ENCODE data around the gene MYDGF. TPM values are rescaled to one million over a fixed set of nuclear protein-coding genes. Genes with fewer than 3 reads are reported as not detected.
A peak's percentile ranks its signal among the peaks of the same experiment; 100 is the strongest.

MYDGF gene
- polyA plus RNA-seq, 1 experiment = 126 TPM

GRCh38 chr19:4638828-4639530, 31.2 kb downstream of the MYDGF start, which contains the start of gene TNFAIP8L1:
TNFAIP8L1 (plus strand) TSS chr19:4639516; CDS start chr19:4651870, 12,354 bp downstream.
- peak within 1 kb of the TSS; percentile 80 for H3K4me3 ChIP-seq (ENCODE audit: low read depth, low read length)
- no peaks in the 10 kb centered on the region for H3K27me3 ChIP-seq (ENCODE audit: control insufficient read depth, insufficient read depth, low read length)
- ChIA-PET CTCF (interaction anchor here (0.6 kb wide), 1 partner anchor 32 kb away, joined by 3 read pairs; no protein-coding TSS in a partner anchor), POLR2A (no interaction called here)
- peak within 1 kb of the TSS; percentile 61 for H3K27ac ChIP-seq (ENCODE audit: low read depth, low read length)
- no peak for TF ChIP-seq CTCF (IDR thresholded peaks at IDR 0.05; ENCODE audit: low read depth, low read length)
- no peaks in the 10 kb centered on the region; the same call in 1 of the 2 replicates for H3K9me3 ChIP-seq (ENCODE audit: control insufficient read depth, insufficient read depth, low read length)
- peak; percentile 82 for DNase-seq (ENCODE audit: low read depth, low spot score)

- DNase-seq (ENCODE audit: low read depth, low spot score) = no peak
- ChIA-PET CTCF (interaction anchor here (1.9 kb wide), 1 partner anchor 52 kb away, joined by 5 read pairs; no protein-coding TSS in a partner anchor), POLR2A (no interaction called here)
- no peak for TF ChIP-seq CTCF (IDR thresholded peaks at IDR 0.05; ENCODE audit: low read depth, low read length)
- no peaks in the 10 kb centered on the region for H3K27me3 ChIP-seq (ENCODE audit: control insufficient read depth, insufficient read depth, low read length)
- no peaks in the 10 kb centered on the region; the same call in 1 of the 2 replicates for H3K9me3 ChIP-seq (ENCODE audit: control insufficient read depth, insufficient read depth, low read length)
- H3K4me3 ChIP-seq (ENCODE audit: low read depth, low read length) = no peak overlapping the region
- no peak overlapping the region for H3K27ac ChIP-seq (ENCODE audit: low read depth, low read length)
Measured at GRCh38 chr19:4638317-4638716, 31.8 kb downstream of the MYDGF start.

- no peak for DNase-seq (ENCODE audit: low read depth, low spot score)
- H3K4me3 ChIP-seq (ENCODE audit: low read depth, low read length) = no peak overlapping the region
- ChIA-PET CTCF (interaction anchor here (0.5 to 2.2 kb wide), 41 partner anchors 9 to 563 kb away, joined by 3 to 56 read pairs (median 5); partner anchors contain the start of genes HDGFL2 and SEMA6B), POLR2A (interaction anchor here (1.0 kb wide), 1 partner anchor 52 kb away, joined by 4 read pairs; no protein-coding TSS in a partner anchor)
- no peaks in the 10 kb centered on the region for H3K27me3 ChIP-seq (ENCODE audit: control insufficient read depth, insufficient read depth, low read length)
- no peak for TF ChIP-seq CTCF (IDR thresholded peaks at IDR 0.05; ENCODE audit: low read depth, low read length)
- H3K27ac ChIP-seq (ENCODE audit: low read depth, low read length) = no peak overlapping the region
- H3K9me3 ChIP-seq (ENCODE audit: control insufficient read depth, insufficient read depth, low read length) = no peaks in the 10 kb centered on the region; the same call in 1 of the 2 replicates
Measured at GRCh38 chr19:4636761-4637160, 33.4 kb downstream of the MYDGF start.

GRCh38 chr19:4636151-4636717, 33.9 kb downstream of the MYDGF start:
- Histone ChIP-seq H3K4me3 (ENCODE audit: low read depth, low read length) (peak overlapping the region; percentile 56), H3K27me3 (ENCODE audit: control insufficient read depth, insufficient read depth, low read length) (no peaks in the 10 kb centered on the region), H3K9me3 (ENCODE audit: control insufficient read depth, insufficient read depth, low read length) (no peaks in the 10 kb centered on the region; the same call in 1 of the 2 replicates), H3K27ac (ENCODE audit: low read depth, low read length) (no peak overlapping the region)
- ChIA-PET CTCF (interaction anchor here (0.5 to 2.2 kb wide), 45 partner anchors 9 to 563 kb away, joined by 3 to 56 read pairs (median 4); partner anchors contain the start of genes HDGFL2 and SEMA6B), POLR2A (interaction anchor here (0.7 to 1.0 kb wide), 2 partner anchors 44 to 51 kb away, joined by 3 to 4 read pairs; no protein-coding TSS in a partner anchor)
- TF ChIP-seq CTCF (IDR thresholded peaks at IDR 0.05; ENCODE audit: low read depth, low read length) = peak; percentile 73
- no peak for DNase-seq (ENCODE audit: low read depth, low spot score)

All from AG04450 (cell line).